Astrocyte of the cerebellum (primary cell): ENCODE data around the gene OR2D2.

Source experiments
- DNase-seq: peaks from one replicate; pipeline ENCODE4 v3.0.0-alpha.2; 2011; ENCODE audit warnings: low read depth
- H3K4me3 ChIP-seq: 2 replicates; pipeline ENCODE4 v1.5.1; 2011; ENCODE audit warnings: mild to moderate bottlenecking, low read depth, low read length, moderate library complexity
- in situ Hi-C: cut with HindIII; loops from 2 replicates; pipeline ENCODE4 v1.10.0; 2017; ENCODE audit warnings: low sequenced_read_pairs
- TF ChIP-seq, protein P1 (sequence below): IDR thresholded peaks from 2 replicates; pipeline ENCODE4 v1.5.1; 2012; ENCODE audit warnings: low read length, low read depth, moderate library complexity, mild to moderate bottlenecking; ENCODE audit errors: missing control alignments

OR2D2 gene

DNA sequence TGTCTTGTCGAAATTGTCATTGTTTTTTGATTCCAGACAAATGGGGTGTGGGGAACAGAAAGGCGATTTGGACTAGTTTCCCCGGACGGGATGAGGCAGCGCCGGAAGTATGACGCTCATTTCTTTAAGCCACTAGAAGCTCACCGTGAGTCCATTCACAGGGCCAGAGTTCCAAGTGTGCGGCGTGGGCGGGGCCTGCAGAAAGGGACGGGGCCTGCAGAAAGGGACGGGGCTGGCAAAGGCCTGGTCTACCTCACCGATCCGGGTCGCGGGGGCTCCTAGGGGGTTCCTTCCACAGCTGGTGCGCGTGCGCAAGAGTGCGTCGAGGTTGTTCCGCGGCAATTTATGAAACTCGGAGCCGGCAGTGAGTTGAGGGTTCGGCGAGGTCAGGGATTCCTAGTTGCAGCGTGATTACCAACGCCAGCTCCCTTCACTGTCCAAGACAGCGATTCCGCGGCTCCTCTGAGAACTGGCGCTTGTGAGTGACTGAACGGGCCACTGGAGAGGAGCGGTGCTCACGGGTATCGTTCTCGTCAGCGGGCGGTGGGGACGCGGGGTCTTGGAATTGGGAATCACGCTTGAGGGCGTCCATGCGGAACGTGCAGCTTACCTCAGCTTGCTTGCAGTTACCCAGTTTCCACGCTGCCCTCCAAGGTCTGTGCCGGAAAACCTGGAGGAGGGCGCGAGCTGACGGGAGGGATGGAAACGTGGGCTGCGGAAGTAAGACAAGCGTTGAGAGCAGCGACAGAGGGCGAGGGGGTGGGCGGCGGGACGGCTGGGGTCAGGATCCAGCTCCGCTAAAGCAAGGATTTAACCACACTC is 34.1 kb upstream of the OR2D2 start, which contains the start of gene ZNF215:
Gene ZNF215, plus strand, starts transcription at position 219 of the 822 bp plus-strand sequence. CDS start 5,847 bp downstream, outside the sequence.
- H3K4me3 ChIP-seq: peak within 1 kb of the TSS; percentile 87
- TF ChIP-seq, protein P1, sequence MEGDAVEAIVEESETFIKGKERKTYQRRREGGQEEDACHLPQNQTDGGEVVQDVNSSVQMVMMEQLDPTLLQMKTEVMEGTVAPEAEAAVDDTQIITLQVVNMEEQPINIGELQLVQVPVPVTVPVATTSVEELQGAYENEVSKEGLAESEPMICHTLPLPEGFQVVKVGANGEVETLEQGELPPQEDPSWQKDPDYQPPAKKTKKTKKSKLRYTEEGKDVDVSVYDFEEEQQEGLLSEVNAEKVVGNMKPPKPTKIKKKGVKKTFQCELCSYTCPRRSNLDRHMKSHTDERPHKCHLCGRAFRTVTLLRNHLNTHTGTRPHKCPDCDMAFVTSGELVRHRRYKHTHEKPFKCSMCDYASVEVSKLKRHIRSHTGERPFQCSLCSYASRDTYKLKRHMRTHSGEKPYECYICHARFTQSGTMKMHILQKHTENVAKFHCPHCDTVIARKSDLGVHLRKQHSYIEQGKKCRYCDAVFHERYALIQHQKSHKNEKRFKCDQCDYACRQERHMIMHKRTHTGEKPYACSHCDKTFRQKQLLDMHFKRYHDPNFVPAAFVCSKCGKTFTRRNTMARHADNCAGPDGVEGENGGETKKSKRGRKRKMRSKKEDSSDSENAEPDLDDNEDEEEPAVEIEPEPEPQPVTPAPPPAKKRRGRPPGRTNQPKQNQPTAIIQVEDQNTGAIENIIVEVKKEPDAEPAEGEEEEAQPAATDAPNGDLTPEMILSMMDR: no peak
- in situ Hi-C loops: no loop called here
- DNase-seq: peak; percentile 37

DNA sequence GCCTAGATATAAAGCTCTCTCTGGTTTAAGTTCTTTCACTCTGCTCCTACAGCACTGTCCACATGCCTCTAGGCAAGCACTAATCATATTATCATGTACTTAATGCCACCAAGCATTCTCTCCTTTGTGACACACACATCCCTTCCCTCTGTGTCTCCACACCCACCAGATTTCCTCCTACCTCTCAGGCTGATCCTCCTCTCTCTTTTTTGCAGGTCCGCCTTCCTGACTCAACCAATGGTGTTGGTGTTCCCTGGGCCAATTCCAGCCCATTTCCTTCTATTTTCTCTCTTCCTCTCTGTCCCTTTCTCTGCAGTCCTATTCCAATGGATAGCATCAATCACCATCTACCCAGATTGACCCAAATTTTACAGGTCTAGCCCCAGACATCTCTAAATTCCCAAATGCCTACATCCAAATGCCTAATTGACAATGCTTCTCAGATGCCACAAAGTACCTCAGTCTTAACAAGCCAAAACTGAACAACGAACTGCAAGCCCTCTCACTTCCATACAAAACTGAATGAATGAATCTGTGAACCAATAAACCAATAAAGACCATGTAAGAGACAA is 33.4 kb upstream of the OR2D2 start:
- DNase-seq: no peak
- TF ChIP-seq, protein P1: no peak
- in situ Hi-C loops: no loop called here
- H3K4me3 ChIP-seq: peak overlapping the region; percentile 87

DNA sequence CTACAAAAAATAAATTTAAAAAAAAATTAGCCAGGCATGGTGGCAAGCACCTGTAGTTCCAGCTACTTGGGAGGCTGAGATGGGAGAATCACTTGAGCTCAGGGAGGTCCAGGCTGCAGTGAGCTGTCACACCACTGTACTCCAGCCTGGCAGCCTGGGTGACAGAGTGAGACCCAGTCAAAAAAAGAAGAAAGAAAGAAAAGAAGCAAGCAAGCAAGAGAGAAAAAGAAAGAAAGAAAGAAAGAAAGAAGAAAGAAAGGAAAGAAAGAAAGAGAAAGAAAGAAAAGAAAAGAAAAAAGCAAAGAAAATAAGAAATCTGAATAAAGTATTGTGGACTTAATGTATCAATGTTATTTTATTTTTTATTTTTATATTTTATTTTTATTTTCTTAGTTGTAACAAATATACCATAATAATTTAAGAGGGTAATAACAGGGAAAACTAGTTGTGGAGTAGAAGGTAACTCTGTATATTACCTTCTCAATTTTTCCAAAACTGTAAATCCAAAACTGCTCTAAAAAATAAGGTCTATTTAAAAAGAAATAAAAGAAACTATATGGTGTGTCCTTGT is 32.8 kb upstream of the OR2D2 start:
- no peak overlapping the region for H3K4me3 ChIP-seq
- TF ChIP-seq, protein P1: no peak
- in situ Hi-C loops: no loop called here
- no peak for DNase-seq

DNA sequence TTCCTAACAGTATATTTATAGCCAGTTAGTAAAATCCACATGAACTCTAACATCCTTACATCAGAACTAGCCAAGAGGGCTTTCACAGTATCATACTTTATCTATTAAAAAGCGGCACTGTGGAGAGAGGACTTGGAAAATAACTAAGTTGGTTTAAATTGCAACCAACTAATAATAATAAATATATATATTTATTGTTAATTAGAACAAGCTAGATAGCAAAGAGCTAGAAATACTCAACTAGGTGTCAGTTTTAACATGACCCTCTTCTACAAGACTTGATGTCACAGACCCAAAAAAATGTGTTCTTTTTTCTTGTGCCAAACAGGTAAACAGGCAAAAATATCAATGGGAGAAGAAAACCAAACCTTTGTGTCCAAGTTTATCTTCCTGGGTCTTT is 28.4 kb upstream of the OR2D2 start, which contains the start of gene OR2D3:
Gene OR2D3, plus strand, starts transcription at position 301 of the 400 bp plus-strand sequence. Its CDS starts 0 bp downstream, at position 301.
- DNase-seq: no peak
- no peak within 1 kb of the TSS for H3K4me3 ChIP-seq
- TF ChIP-seq, protein P1: no peak
- in situ Hi-C loops: no loop called here

GRCh38 chr11:6919698-6920097 is 27.4 kb upstream of the OR2D2 start:
- in situ Hi-C loops: no loop called here
- TF ChIP-seq, protein P1: no peak

DNA sequence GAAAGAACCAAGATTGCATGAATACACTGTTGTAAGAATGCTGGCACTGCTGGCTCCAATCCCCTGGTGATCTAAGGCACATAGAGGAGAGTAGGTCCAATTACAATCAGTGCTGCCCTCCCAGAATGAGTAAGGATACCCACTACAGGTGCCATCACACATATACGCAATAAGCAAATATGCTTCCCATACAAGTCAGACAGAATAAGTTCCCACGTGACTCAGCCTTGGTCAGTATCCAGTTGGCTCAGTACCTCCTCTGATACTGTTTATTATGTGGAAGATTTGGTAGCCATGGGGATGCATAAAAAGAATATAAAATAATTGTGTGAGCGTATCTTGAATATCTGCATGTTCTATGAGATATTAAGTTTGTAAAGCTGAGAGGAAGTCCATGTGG is 19.6 kb upstream of the OR2D2 start:
- in situ Hi-C loops: no loop called here
- no peak overlapping the region for H3K4me3 ChIP-seq
- TF ChIP-seq, protein P1: no peak
- no peak for DNase-seq

More at GRCh38 chr11:6919698-6920097, 27.4 kb upstream of the OR2D2 start:
- no peak overlapping the region for H3K4me3 ChIP-seq
- DNase-seq: no peak
